Panc1 (cell line): ENCODE measurements around the gene TBRG1. TPM values are rescaled to one million over a fixed set of nuclear protein-coding genes. Genes with fewer than 3 reads are reported as not detected.

Source experiments
- ATAC-seq: fragments of 200-7000 bp; cut with Tn5 transposase; 2 replicates; pipeline ENCODE4 v1.9.1; 2020; ENCODE audit warnings: mild to moderate bottlenecking, moderate library complexity
- BruUV-seq: library from RNA; stranded (reverse); fragments of 400-500 nt; replicated peaks from 2 replicates; lab custom pipeline; 2021; lab: Mats Ljungman, UMichigan
- CTCF ChIA-PET: fragments of 300-600 bp; sonication (Branson Sonifier 250); formaldehyde crosslinking; loops from one replicate; lab custom pipeline; 2022; ENCODE audit warnings: antibody characterized with exemption; lab: Charles Lee
- POLR2A ChIA-PET: fragments of 300-600 bp; sonication (Branson Sonifier 250); formaldehyde crosslinking; loops from one replicate; lab custom pipeline; 2022; ENCODE audit warnings: antibody characterized with exemption; lab: Charles Lee
- DNase-seq: peaks from one replicate; pipeline ENCODE4 v3.0.0-alpha.2; 2010; ENCODE audit warnings: low read depth, low spot score
- H3K27ac ChIP-seq: 2 replicates; pipeline ENCODE4 v1.5.1; 2011; ENCODE audit warnings: mild to moderate bottlenecking, low read length, inconsistent platforms
- H3K27me3 ChIP-seq: fragments of 200-500 bp; sonication (Bioruptor generic); 2 replicates; pipeline ENCODE4 v1.6.0; 2014; ENCODE audit warnings: low read length, inconsistent platforms; ENCODE audit not compliant: control insufficient read depth, insufficient read depth
- H3K36me3 ChIP-seq: fragments of 200-500 bp; sonication (Bioruptor generic); 2 replicates; pipeline ENCODE4 v1.5.1; 2014; ENCODE audit warnings: inconsistent platforms, mild to moderate bottlenecking, low read length, moderate library complexity; ENCODE audit not compliant: control insufficient read depth, insufficient read depth
- H3K4me1 ChIP-seq: 2 replicates; pipeline ENCODE4 v1.5.1; 2011; ENCODE audit warnings: inconsistent platforms, mild to moderate bottlenecking, low read length, moderate library complexity; ENCODE audit not compliant: control insufficient read depth, insufficient read depth
- H3K4me3 ChIP-seq, 2 experiments: 2 replicates each; pipeline ENCODE4 v1.5.1; 2011 to 2012; ENCODE audit warnings: low read depth in 2 of 2, low read length in 2 of 2, mild to moderate bottlenecking in 2 of 2, inconsistent platforms in 1 of 2, moderate library complexity in 1 of 2
- H3K9me3 ChIP-seq: fragments of 200-500 bp; sonication (Bioruptor generic); 2 replicates; pipeline ENCODE4 v1.5.1; 2014; ENCODE audit warnings: low read depth, mild to moderate bottlenecking, inconsistent platforms, low read length, moderate library complexity; ENCODE audit not compliant: control insufficient read depth, insufficient read depth
- POLR2AphosphoS5 ChIP-seq: IDR thresholded peaks from 2 replicates; pipeline ENCODE4 v1.6.1; 2012; ENCODE audit warnings: mild to moderate bottlenecking, low read depth, low read length, moderate library complexity
- SIN3A ChIP-seq: IDR thresholded peaks from 2 replicates; pipeline ENCODE4 v1.6.1; 2012; ENCODE audit warnings: low read depth, mild to moderate bottlenecking, low read length, moderate library complexity, borderline replicate concordance; ENCODE audit not compliant: insufficient read depth
- TCF7L2 ChIP-seq: IDR thresholded peaks from 2 replicates; pipeline ENCODE4 v1.6.1; 2011; ENCODE audit warnings: mild to moderate bottlenecking, low read depth, low read length, inconsistent platforms
- in situ Hi-C: cut with HindIII; loops from 2 replicates; pipeline ENCODE4 v1.10.0; 2016; ENCODE audit warnings: low sequenced_read_pairs, low pct_unique_long_range_greater_than_20kb
- intact Hi-C: fragments of 100-400 bp; cut with micrococcal nuclease; formaldehyde crosslinking; loops from one replicate; pipeline ENCODE4 v1.10.0; 2022; ENCODE audit not compliant: unreplicated experiment
- total RNA-seq: library from RNA; stranded (reverse); gene quantifications from one replicate; pipeline ENCODE4 v1.2.1, GENCODE V29; 2021; ENCODE audit not compliant: unreplicated experiment
- TF ChIP-seq, protein P1 (sequence below): fragments of 450-650 bp; IDR thresholded peaks from 2 replicates; pipeline ENCODE4 v1.5.1; 2017; ENCODE audit warnings: mild to moderate bottlenecking
- TF ChIP-seq, protein P2 (sequence below), 2 experiments: IDR thresholded peaks; 2 replicates each; pipeline ENCODE4 v1.6.1; 2011 to 2012; ENCODE audit warnings: low read depth in 2 of 2, control low read depth in 1 of 2, low read length in 1 of 2, mild to moderate bottlenecking in 1 of 2, moderate library complexity in 1 of 2; ENCODE audit not compliant: insufficient read depth in 1 of 2

TBRG1 gene
- total RNA-seq, 1 experiment from 2014 or later = 35.0 TPM

DNA sequence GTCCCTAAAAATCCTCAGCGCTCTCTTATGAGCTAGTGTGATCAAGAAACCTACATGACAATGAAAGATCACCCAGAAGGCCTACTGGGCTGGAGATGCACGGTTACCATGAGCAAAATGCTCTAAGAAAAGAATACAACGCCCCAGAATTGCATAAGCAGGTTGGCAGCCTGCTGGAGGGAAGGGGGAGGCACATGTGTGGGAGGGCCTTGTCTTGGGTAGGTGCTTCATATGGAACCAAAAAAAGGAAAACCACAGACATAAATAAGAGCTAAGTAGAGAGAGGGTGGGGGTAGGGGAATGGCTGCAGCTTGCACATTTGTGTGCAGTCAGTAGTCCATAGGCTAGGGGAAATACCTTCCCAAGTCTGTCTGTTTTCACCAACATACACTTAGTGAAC is 48.1 kb downstream of the TBRG1 start:
- H3K36me3 ChIP-seq = no peaks in the 10 kb centered on the region
- no TSS peak for BruUV-seq
- in situ Hi-C loops (no loop called here), intact Hi-C loops (no loop called here)
- ChIA-PET CTCF (no interaction called here), POLR2A (interaction anchor here (0.6 kb wide), 1 partner anchor 10 kb away, joined by 5 read pairs; no protein-coding TSS in a partner anchor)
- no peaks in the 10 kb centered on the region for H3K9me3 ChIP-seq
- TF ChIP-seq SIN3A = no peak
- TF ChIP-seq POLR2AphosphoS5 = no peak
- no peak for TF ChIP-seq TCF7L2
- TF ChIP-seq, protein P1, sequence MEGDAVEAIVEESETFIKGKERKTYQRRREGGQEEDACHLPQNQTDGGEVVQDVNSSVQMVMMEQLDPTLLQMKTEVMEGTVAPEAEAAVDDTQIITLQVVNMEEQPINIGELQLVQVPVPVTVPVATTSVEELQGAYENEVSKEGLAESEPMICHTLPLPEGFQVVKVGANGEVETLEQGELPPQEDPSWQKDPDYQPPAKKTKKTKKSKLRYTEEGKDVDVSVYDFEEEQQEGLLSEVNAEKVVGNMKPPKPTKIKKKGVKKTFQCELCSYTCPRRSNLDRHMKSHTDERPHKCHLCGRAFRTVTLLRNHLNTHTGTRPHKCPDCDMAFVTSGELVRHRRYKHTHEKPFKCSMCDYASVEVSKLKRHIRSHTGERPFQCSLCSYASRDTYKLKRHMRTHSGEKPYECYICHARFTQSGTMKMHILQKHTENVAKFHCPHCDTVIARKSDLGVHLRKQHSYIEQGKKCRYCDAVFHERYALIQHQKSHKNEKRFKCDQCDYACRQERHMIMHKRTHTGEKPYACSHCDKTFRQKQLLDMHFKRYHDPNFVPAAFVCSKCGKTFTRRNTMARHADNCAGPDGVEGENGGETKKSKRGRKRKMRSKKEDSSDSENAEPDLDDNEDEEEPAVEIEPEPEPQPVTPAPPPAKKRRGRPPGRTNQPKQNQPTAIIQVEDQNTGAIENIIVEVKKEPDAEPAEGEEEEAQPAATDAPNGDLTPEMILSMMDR = no peak
- TF ChIP-seq, protein P2, sequence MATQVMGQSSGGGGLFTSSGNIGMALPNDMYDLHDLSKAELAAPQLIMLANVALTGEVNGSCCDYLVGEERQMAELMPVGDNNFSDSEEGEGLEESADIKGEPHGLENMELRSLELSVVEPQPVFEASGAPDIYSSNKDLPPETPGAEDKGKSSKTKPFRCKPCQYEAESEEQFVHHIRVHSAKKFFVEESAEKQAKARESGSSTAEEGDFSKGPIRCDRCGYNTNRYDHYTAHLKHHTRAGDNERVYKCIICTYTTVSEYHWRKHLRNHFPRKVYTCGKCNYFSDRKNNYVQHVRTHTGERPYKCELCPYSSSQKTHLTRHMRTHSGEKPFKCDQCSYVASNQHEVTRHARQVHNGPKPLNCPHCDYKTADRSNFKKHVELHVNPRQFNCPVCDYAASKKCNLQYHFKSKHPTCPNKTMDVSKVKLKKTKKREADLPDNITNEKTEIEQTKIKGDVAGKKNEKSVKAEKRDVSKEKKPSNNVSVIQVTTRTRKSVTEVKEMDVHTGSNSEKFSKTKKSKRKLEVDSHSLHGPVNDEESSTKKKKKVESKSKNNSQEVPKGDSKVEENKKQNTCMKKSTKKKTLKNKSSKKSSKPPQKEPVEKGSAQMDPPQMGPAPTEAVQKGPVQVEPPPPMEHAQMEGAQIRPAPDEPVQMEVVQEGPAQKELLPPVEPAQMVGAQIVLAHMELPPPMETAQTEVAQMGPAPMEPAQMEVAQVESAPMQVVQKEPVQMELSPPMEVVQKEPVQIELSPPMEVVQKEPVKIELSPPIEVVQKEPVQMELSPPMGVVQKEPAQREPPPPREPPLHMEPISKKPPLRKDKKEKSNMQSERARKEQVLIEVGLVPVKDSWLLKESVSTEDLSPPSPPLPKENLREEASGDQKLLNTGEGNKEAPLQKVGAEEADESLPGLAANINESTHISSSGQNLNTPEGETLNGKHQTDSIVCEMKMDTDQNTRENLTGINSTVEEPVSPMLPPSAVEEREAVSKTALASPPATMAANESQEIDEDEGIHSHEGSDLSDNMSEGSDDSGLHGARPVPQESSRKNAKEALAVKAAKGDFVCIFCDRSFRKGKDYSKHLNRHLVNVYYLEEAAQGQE (IDR thresholded peaks at IDR 0.05; ENCODE audit: insufficient read depth in 1 of 2, low read depth in 2 of 2, low read length in 1 of 2) = no peak
- DNase-seq = no peak
- H3K27ac ChIP-seq = no peak overlapping the region
- peaks cover 13% of the 10 kb centered on the region for H3K4me1 ChIP-seq
- no peak overlapping the region for H3K4me3 ChIP-seq
- ATAC-seq = no peak
- no peaks in the 10 kb centered on the region for H3K27me3 ChIP-seq

DNA sequence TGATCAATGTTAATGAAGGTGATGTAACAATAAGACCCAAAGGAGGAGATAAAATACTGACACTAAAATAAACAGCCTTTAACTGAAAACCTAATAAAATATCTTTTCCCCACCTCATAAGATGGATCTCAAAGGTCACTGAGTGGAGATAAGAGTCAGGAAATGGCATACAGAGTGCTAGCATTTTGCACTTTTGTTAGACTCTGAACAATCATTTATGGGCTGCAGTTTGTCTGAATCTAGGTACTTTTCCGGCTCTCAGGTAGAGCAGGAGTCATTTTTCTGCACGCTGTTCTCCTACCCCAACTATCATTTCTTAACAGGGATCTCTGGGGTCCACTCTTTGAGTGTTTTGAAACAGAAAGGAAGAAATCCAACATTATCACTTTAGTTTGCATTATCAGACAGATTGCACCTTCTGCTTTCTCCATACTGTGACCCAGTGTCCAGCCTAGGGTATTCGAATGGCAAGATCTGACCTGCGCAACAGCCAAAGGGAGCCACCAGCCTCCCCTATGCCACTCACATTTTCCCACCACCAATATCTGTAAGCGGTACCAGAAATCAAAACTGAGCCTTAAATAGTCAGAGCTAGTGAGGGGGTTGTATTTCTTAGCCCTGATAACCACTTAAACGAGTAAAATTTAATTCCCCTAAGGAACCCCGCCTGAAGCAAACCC is 50.0 kb downstream of the TBRG1 start:
- DNase-seq = no peak
- CTCF ChIA-PET = interaction anchor here (1.6 kb wide), 1 partner anchor 193 kb away, joined by 8 read pairs; the partner anchor contains the start of gene ROBO3

More for the DNA sequence above, 50.0 kb downstream of the TBRG1 start:
- TF ChIP-seq TCF7L2 (no peak), POLR2AphosphoS5 (no peak), SIN3A (no peak)
- TF ChIP-seq, protein P1 = no peak
- TF ChIP-seq, protein P2 (IDR thresholded peaks at IDR 0.05; ENCODE audit: insufficient read depth in 1 of 2, low read depth in 2 of 2, low read length in 1 of 2) = no peak
- Histone ChIP-seq H3K27ac (peak overlapping the region; percentile 93), H3K36me3 (no peaks in the 10 kb centered on the region), H3K4me1 (peaks cover 13% of the 10 kb centered on the region), H3K9me3 (no peaks in the 10 kb centered on the region), H3K4me3 (peak overlapping the region; percentile 67 to 75), H3K27me3 (no peaks in the 10 kb centered on the region)
- BruUV-seq = no TSS peak
- in situ Hi-C loops = no loop called here
- ATAC-seq = no peak
- intact Hi-C loops = no loop called here
- POLR2A ChIA-PET = no interaction called here
